GM12801 (cell line): ENCODE data around the gene BTBD2.

Experiments used
- TF ChIP-seq, protein P1 (sequence below): IDR thresholded peaks from one replicate; pipeline ENCODE4 v1.5.1; 2011; ENCODE audit warnings: control low read depth; ENCODE audit not compliant: insufficient read length; ENCODE audit errors: extremely low read depth

Gene BTBD2

GRCh38 chr19:2040647-2041432 is 25.3 kb upstream of the BTBD2 start:
- TF ChIP-seq, protein P1, sequence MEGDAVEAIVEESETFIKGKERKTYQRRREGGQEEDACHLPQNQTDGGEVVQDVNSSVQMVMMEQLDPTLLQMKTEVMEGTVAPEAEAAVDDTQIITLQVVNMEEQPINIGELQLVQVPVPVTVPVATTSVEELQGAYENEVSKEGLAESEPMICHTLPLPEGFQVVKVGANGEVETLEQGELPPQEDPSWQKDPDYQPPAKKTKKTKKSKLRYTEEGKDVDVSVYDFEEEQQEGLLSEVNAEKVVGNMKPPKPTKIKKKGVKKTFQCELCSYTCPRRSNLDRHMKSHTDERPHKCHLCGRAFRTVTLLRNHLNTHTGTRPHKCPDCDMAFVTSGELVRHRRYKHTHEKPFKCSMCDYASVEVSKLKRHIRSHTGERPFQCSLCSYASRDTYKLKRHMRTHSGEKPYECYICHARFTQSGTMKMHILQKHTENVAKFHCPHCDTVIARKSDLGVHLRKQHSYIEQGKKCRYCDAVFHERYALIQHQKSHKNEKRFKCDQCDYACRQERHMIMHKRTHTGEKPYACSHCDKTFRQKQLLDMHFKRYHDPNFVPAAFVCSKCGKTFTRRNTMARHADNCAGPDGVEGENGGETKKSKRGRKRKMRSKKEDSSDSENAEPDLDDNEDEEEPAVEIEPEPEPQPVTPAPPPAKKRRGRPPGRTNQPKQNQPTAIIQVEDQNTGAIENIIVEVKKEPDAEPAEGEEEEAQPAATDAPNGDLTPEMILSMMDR: no peak

- TF ChIP-seq, protein P1: no peak
These were observed 24.6 kb upstream of the BTBD2 start for GRCh38 chr19:2039959-2040646.

- TF ChIP-seq, protein P1: no peak
These were observed 23.8 kb upstream of the BTBD2 start for GRCh38 chr19:2039089-2039958.

GRCh38 chr19:2038284-2039088 is 23.0 kb upstream of the BTBD2 start:
- TF ChIP-seq, protein P1: no peak

GRCh38 chr19:2037651-2038255 is 22.2 kb upstream of the BTBD2 start:
- TF ChIP-seq, protein P1: no peak

- TF ChIP-seq, protein P1: no peak
These were observed 20.9 kb upstream of the BTBD2 start for GRCh38 chr19:2036424-2036823.
